GM12878 (cell line): Measurements from ENCODE around the gene CARD11. TPM values are rescaled to one million over a fixed set of nuclear protein-coding genes. Genes with fewer than 3 reads are reported as not detected.

ENCODE experiments used
- ATAC-seq: fragments of 200-7000 bp; cut with Tn5 transposase; 3 replicates; pipeline ENCODE4 v1.9.1; 2020; ENCODE audit warnings: mild to moderate bottlenecking, moderate library complexity
- BruUV-seq: library from RNA; stranded (reverse); fragments of 400-500 nt; replicated peaks from 2 replicates; lab custom pipeline; 2021; lab: Mats Ljungman, UMichigan
- CTCF ChIA-PET: fragments of 300-600 bp; sonication (Branson Sonifier 250); formaldehyde crosslinking; extraction: SDS; loops from one replicate; lab custom pipeline; 2021; ENCODE audit warnings: inconsistent platforms; lab: Yijun Ruan, JAX
- POLR2A ChIA-PET: fragments of 350-600 bp; formaldehyde crosslinking; extraction: SDS; loops from one replicate; lab custom pipeline; 2021; ENCODE audit warnings: inconsistent platforms; lab: Charles Lee
- RAD21 ChIA-PET: fragments of 300-600 bp; sonication (Branson Sonifier 250); formaldehyde crosslinking; loops from one replicate; lab custom pipeline; 2023; ENCODE audit warnings: antibody characterized with exemption; ENCODE audit not compliant: unreplicated experiment; lab: Charles Lee
- SMC1A ChIA-PET: fragments of 300-600 bp; sonication (Branson Sonifier 250); formaldehyde crosslinking; loops from one replicate; lab custom pipeline; 2023; ENCODE audit not compliant: unreplicated experiment, uncharacterized antibody; lab: Charles Lee
- DNase-seq: peaks from one replicate; pipeline ENCODE4 v3.0.0-alpha.2; 2011; ENCODE audit warnings: low read depth, low spot score
- FAIRE-seq: peaks from 3 replicates; lab custom pipeline; 2011; peaks lifted over from hg19 to GRCh38; lab: Jason Lieb, UNC
- H2AFZ ChIP-seq: 2 replicates; pipeline ENCODE4 v1.6.0; 2011; ENCODE audit warnings: low read depth, low read length, control low read depth; ENCODE audit not compliant: control insufficient read depth
- H3K27ac ChIP-seq: 2 replicates; pipeline ENCODE4 v1.5.1; 2011; ENCODE audit warnings: control low read depth; ENCODE audit not compliant: control insufficient read depth, insufficient read depth
- H3K27me3 ChIP-seq, 2 experiments: replicated peaks in 1 of 2; 2 replicates each; pipeline versions ENCODE4 v1.6.0 to v1.6.1; 2011; ENCODE audit warnings: low read length in 1 of 2; ENCODE audit not compliant: control insufficient read depth in 2 of 2, insufficient read depth in 2 of 2
- H3K36me3 ChIP-seq, 2 experiments: 2 replicates each; pipeline ENCODE4 v1.5.1; 2011; ENCODE audit warnings: low read length in 1 of 2; ENCODE audit not compliant: control insufficient read depth in 2 of 2, insufficient read depth in 2 of 2
- H3K4me1 ChIP-seq: 2 replicates; pipeline ENCODE4 v1.6.1; 2011; ENCODE audit warnings: mild to moderate bottlenecking, low read length, moderate library complexity, mixed read lengths; ENCODE audit not compliant: control insufficient read depth, insufficient read depth
- H3K4me2 ChIP-seq: 2 replicates; pipeline ENCODE4 v1.6.0; 2011; ENCODE audit warnings: control low read depth; ENCODE audit not compliant: control insufficient read depth, insufficient read depth
- H3K4me3 ChIP-seq: fragments of 200-600 bp; sonication (generic); 2 replicates; pipeline ENCODE4 v1.5.1; 2016
- H3K79me2 ChIP-seq: 2 replicates; pipeline ENCODE4 v1.6.0; 2011; ENCODE audit warnings: low read length; ENCODE audit not compliant: control insufficient read depth, insufficient read depth
- H3K9ac ChIP-seq: 2 replicates; pipeline ENCODE4 v1.8.0; 2011; ENCODE audit warnings: low read length, control low read depth, mixed read lengths; ENCODE audit not compliant: control insufficient read depth, insufficient read depth
- H3K9me3 ChIP-seq: replicated peaks from 3 replicates; pipeline ENCODE4 v1.5.1; 2011; ENCODE audit warnings: mild to moderate bottlenecking, low read length; ENCODE audit not compliant: control insufficient read depth, insufficient read depth
- H4K20me1 ChIP-seq: 2 replicates; pipeline ENCODE4 v1.6.0; 2011; ENCODE audit not compliant: control insufficient read depth, insufficient read depth
- HDAC2 ChIP-seq: fragments of 200-600 bp; sonication (generic); IDR thresholded peaks from 2 replicates; pipeline ENCODE4 v1.6.1; 2017
- WGBS: methylation state at CpG from one replicate; pipeline ENCODE4 v1.1.6; 2016; ENCODE audit warnings: low lambda C conversion rate; ENCODE audit not compliant: insufficient replicate concordance, insufficient coverage; ENCODE audit errors: missing lambda C conversion rate; 5-methylcytosine and 5-hydroxymethylcytosine counted together
- in situ Hi-C: fragments of 300-500 bp; cut with MboI; formaldehyde crosslinking; loops from 9 replicates; pipeline ENCODE4 v1.14.3; 2018; ENCODE audit warnings: mixed read lengths
- intact Hi-C: fragments of 100-400 bp; cut with micrococcal nuclease; formaldehyde crosslinking; loops from one replicate; pipeline ENCODE4 v1.14.2; 2022; ENCODE audit not compliant: unreplicated experiment
- polyA plus RNA-seq, 11 experiments: library from polyadenylated mRNA; depleted of rRNA in 4 of 11; unstranded in 6 of 11; stranded (reverse) in 5 of 11; fragments of >200 nt; fragmentation: Nextera tagmentation in 4 of 11; fragmentation: Illumina TruSeq in 1 of 11; extraction: Ambion mirVana in 4 of 11; extraction: Trizol in 1 of 11; gene quantifications; 1 replicate in 1 of 11; 2 replicates in 10 of 11; pipeline versions ENCODE4 v1.2.1 to v1.2.3, GENCODE V29; 2011 to 2016; ENCODE audit warnings: inconsistent platforms in 2 of 11, missing spikeins in 2 of 11, low read depth in 1 of 11
- total RNA-seq, 4 experiments: library from RNA; depleted of rRNA in 3 of 4; stranded (reverse); fragments of >200 nt in 3 of 4; fragmentation: Illumina TruSeq in 1 of 4; extraction: Trizol in 1 of 4; gene quantifications; 2 replicates each; pipeline versions ENCODE4 v1.2.1 to v1.2.3, GENCODE V29; 2013 to 2021
- TF ChIP-seq, protein P1 (sequence below), 3 experiments: IDR thresholded peaks in 2 of 3; conservative IDR thresholded peaks in 1 of 3; 2 replicates each; pipeline ENCODE4 v1.5.1; 2011; ENCODE audit warnings: low read depth in 3 of 3, low read length in 3 of 3, mild to moderate bottlenecking in 3 of 3, control low read depth in 2 of 3, moderate library complexity in 2 of 3, inconsistent platforms in 1 of 3, mixed read lengths in 1 of 3; ENCODE audit not compliant: control insufficient read depth in 2 of 3, insufficient read depth in 1 of 3; ENCODE audit errors: extremely low read depth in 1 of 3

Gene CARD11
- total and polyA plus RNA-seq, 10 of the 15 experiments (the other 5 are each of a cell fraction or from before 2014, with no cell fraction given) = 0.27 to 72.0 (median 28.4) TPM

DNA sequence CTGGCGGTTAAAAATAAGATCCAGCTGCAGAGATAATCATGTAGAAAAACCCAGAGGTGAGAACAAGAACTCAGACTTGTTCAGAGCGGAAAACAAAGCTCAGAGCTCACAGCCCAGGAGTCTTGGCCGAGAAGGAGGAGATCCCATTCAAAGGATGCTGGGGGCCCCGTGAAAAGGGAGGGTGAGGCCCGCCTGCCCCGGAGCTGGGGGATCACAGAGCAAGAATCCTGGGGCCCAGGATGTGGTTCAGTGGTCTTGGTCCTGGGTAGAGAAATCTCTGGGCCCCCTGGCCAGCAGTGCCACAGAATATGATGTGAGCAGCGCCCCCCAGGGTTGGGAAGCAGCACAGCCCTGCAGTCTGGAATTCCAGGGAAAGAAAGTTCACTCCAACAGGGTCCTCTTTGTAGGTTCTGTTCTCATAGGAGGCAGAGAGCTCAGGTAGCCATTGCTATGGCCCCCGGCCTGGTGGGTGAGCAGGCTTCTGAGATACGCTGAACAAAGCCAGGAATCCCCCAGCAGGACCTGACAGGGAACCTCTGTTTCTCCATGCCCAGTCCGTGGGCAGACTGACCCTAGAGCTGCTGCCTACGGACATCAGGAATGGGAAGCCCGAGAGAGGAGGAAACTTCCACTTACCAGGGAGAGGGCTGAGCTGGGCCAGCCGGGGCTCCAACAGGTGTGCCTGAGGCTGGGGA, 121.9 kb downstream of the CARD11 start:
- no TSS peak for BruUV-seq
- SMC1A ChIA-PET = interaction anchor here (0.7 kb wide), 1 partner anchor 11 kb away, joined by 3 read pairs; no protein-coding TSS in a partner anchor
- DNase-seq (no peak), FAIRE-seq (no peak), ATAC-seq (no peak)
- CTCF ChIA-PET = interaction anchor here (0.6 to 1.0 kb wide), 3 partner anchors 29 to 122 kb away, joined by 3 read pairs; no protein-coding TSS in a partner anchor
- no peak overlapping the region for H3K4me3 ChIP-seq
- POLR2A ChIA-PET = no interaction called here
- intact Hi-C loops (no loop called here), in situ Hi-C loops (no loop called here)
- WGBS = 91% methylated on average over 13 of the region's 13 CpGs
- no peaks in the 10 kb centered on the region for H4K20me1 ChIP-seq
- H2AFZ ChIP-seq = no peak overlapping the region
- H3K4me2 ChIP-seq = no peak overlapping the region
- H3K4me1 ChIP-seq = no peaks in the 10 kb centered on the region
- peaks cover 6 to 20% of the 10 kb centered on the region in 2 experiments for H3K36me3 ChIP-seq
- no peak overlapping the region for H3K27ac ChIP-seq
- RAD21 ChIA-PET = no interaction called here
- H3K27me3 ChIP-seq = no peaks in the 10 kb centered on the region
- TF ChIP-seq HDAC2 = no peak
- TF ChIP-seq, protein P1, sequence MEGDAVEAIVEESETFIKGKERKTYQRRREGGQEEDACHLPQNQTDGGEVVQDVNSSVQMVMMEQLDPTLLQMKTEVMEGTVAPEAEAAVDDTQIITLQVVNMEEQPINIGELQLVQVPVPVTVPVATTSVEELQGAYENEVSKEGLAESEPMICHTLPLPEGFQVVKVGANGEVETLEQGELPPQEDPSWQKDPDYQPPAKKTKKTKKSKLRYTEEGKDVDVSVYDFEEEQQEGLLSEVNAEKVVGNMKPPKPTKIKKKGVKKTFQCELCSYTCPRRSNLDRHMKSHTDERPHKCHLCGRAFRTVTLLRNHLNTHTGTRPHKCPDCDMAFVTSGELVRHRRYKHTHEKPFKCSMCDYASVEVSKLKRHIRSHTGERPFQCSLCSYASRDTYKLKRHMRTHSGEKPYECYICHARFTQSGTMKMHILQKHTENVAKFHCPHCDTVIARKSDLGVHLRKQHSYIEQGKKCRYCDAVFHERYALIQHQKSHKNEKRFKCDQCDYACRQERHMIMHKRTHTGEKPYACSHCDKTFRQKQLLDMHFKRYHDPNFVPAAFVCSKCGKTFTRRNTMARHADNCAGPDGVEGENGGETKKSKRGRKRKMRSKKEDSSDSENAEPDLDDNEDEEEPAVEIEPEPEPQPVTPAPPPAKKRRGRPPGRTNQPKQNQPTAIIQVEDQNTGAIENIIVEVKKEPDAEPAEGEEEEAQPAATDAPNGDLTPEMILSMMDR (IDR thresholded peaks at IDR 0.05 in 2 of 3, conservative IDR thresholded peaks at IDR 0.05 in 1 of 3; ENCODE audit: control insufficient read depth in 2 of 3, extremely low read depth in 1 of 3, insufficient read depth in 1 of 3, low read depth in 3 of 3, low read length in 3 of 3) = 0 out of 6 replicates have a peak, but pooled peaks of 1 of the 3 experiments have one; percentile 5
- no peaks in the 10 kb centered on the region for H3K79me2 ChIP-seq
- H3K9me3 ChIP-seq = no peaks in the 10 kb centered on the region; the same call in 2 of the 3 replicates
- H3K9ac ChIP-seq = no peak overlapping the region
